ENCODE measurements around the gene PIGH.

PIGH gene

GRCh38 chr14:67599698-67600561 lies at the start of gene PIGH:
TSS of gene PIGH (minus strand) at chr14:67600268. CDS start at chr14:67600203, 65 bp downstream.
- peak; percentile 95 for DNase-seq (ENCODE audit: low read depth)
- H3K4me3 ChIP-seq (ENCODE audit: low read depth, low read length): peak within 1 kb of the TSS; percentile 94
- TF ChIP-seq CTCF (IDR thresholded peaks at IDR 0.05; ENCODE audit: insufficient read depth, low read depth, low read length, missing control alignments): peak; percentile 56

GRCh38 chr14:67646131-67646530 lies 46.1 kb upstream of the PIGH start:
- no peak overlapping the region for H3K4me3 ChIP-seq (ENCODE audit: low read depth, low read length)
- no peak for TF ChIP-seq CTCF (IDR thresholded peaks at IDR 0.05; ENCODE audit: insufficient read depth, low read depth, low read length, missing control alignments)
- DNase-seq (ENCODE audit: low read depth): no peak

- DNase-seq (ENCODE audit: low read depth): no peak
- H3K4me3 ChIP-seq (ENCODE audit: low read depth, low read length): no peak overlapping the region
- TF ChIP-seq CTCF (IDR thresholded peaks at IDR 0.05; ENCODE audit: insufficient read depth, low read depth, low read length, missing control alignments): no peak
These were observed 45.3 kb upstream of the PIGH start for GRCh38 chr14:67645414-67645813.

- TF ChIP-seq CTCF (IDR thresholded peaks at IDR 0.05; ENCODE audit: insufficient read depth, low read depth, low read length, missing control alignments): no peak
- no peak overlapping the region for H3K4me3 ChIP-seq (ENCODE audit: low read depth, low read length)
- DNase-seq (ENCODE audit: low read depth): no peak
These were observed 44.4 kb upstream of the PIGH start for GRCh38 chr14:67644428-67644827.

- H3K4me3 ChIP-seq (ENCODE audit: low read depth, low read length): no peak overlapping the region
- no peak for DNase-seq (ENCODE audit: low read depth)
- TF ChIP-seq CTCF (IDR thresholded peaks at IDR 0.05; ENCODE audit: insufficient read depth, low read depth, low read length, missing control alignments): no peak
These were observed 43.6 kb upstream of the PIGH start for GRCh38 chr14:67643713-67644112.

GRCh38 chr14:67641902-67642749 lies 42.1 kb upstream of the PIGH start:
- no peak overlapping the region for H3K4me3 ChIP-seq (ENCODE audit: low read depth, low read length)
- TF ChIP-seq CTCF (IDR thresholded peaks at IDR 0.05; ENCODE audit: insufficient read depth, low read depth, low read length, missing control alignments): no peak
- DNase-seq (ENCODE audit: low read depth): no peak
